HEK293 (cell line): ENCODE data around the gene BAZ1A.
"Not testable (repeated sequence)": the region's sequence is repeated elsewhere in the genome, so short reads cannot be mapped to it uniquely, and the experiment has no call there.

Source experiments
- CTCF ChIA-PET: fragments of 350-600 bp; formaldehyde crosslinking; extraction: SDS; loops from one replicate; lab custom pipeline; 2021; ENCODE audit warnings: antibody characterized with exemption; lab: Yijun Ruan, JAX
- POLR2A ChIA-PET: fragments of 300-600 bp; formaldehyde crosslinking; extraction: SDS; loops from one replicate; lab custom pipeline; 2020; ENCODE audit warnings: antibody characterized with exemption, inconsistent platforms; lab: Yijun Ruan, JAX
- H3K27ac ChIP-seq: fragments of 200-500 bp; sonication (Bioruptor generic); 2 replicates; pipeline ENCODE4 v1.5.1; 2014; ENCODE audit warnings: low read depth, low read length, control low read depth, inconsistent platforms; ENCODE audit errors: extremely low read depth
- H3K36me3 ChIP-seq, 2 experiments: fragments of 200-500 bp in 1 of 2; sonication (Bioruptor generic) in 1 of 2; 1 replicate in 1 of 2; 2 replicates in 1 of 2; pipeline ENCODE4 v1.5.1; 2014 to 2017; ENCODE audit warnings: inconsistent platforms in 2 of 2, low read length in 2 of 2; ENCODE audit not compliant: control insufficient read depth in 2 of 2, insufficient read depth in 1 of 2
- H3K4me1 ChIP-seq: fragments of 200-500 bp; sonication (Bioruptor generic); 2 replicates; pipeline ENCODE4 v1.5.1; 2014; ENCODE audit warnings: mild to moderate bottlenecking, low read length, inconsistent platforms; ENCODE audit not compliant: control insufficient read depth, insufficient read depth
- H3K4me3 ChIP-seq: 2 replicates; pipeline ENCODE4 v1.5.1; 2011; ENCODE audit warnings: low read depth, mild to moderate bottlenecking, control low read depth, low read length, moderate library complexity
- H3K9me3 ChIP-seq: fragments of 200-500 bp; sonication (Bioruptor generic); 2 replicates; pipeline ENCODE4 v1.5.1; 2014; ENCODE audit warnings: low read depth, low read length, inconsistent platforms; ENCODE audit not compliant: control insufficient read depth, insufficient read depth
- ATF2 ChIP-seq: fragments of 450-650 bp; formaldehyde crosslinking; IDR thresholded peaks from 2 replicates; pipeline ENCODE4 v1.5.1; 2016; ENCODE audit warnings: missing biosample characterization, missing genetic modification characterization, low read depth
- BCL6B ChIP-seq: fragments of 450-650 bp; formaldehyde crosslinking; IDR thresholded peaks from 2 replicates; pipeline ENCODE4 v1.5.1; 2017; ENCODE audit warnings: missing biosample characterization, missing genetic modification characterization
- HIC1 ChIP-seq: fragments of 450-650 bp; formaldehyde crosslinking; IDR thresholded peaks from 2 replicates; pipeline ENCODE4 v1.5.1; 2016; ENCODE audit warnings: missing biosample characterization, missing genetic modification characterization
- SALL2 ChIP-seq: fragments of 450-650 bp; formaldehyde crosslinking; IDR thresholded peaks from 2 replicates; pipeline ENCODE4 v1.5.0; 2017; ENCODE audit warnings: missing biosample characterization, mild to moderate bottlenecking, missing genetic modification characterization, borderline replicate concordance
- SCRT1 ChIP-seq: fragments of 450-650 bp; formaldehyde crosslinking; IDR thresholded peaks from 2 replicates; pipeline ENCODE4 v1.5.1; 2016; ENCODE audit warnings: missing biosample characterization, missing genetic modification characterization, borderline replicate concordance
- ZBTB21 ChIP-seq: fragments of 450-650 bp; formaldehyde crosslinking; IDR thresholded peaks from 2 replicates; pipeline ENCODE4 v1.5.1; 2017; ENCODE audit warnings: missing biosample characterization, missing genetic modification characterization
- ZNF146 ChIP-seq: fragments of 450-650 bp; formaldehyde crosslinking; IDR thresholded peaks from 2 replicates; pipeline ENCODE4 v1.5.1; 2016; ENCODE audit warnings: missing biosample characterization, missing genetic modification characterization
- ZNF155 ChIP-seq: fragments of 450-650 bp; formaldehyde crosslinking; IDR thresholded peaks from 2 replicates; pipeline ENCODE4 v1.5.1; 2016; ENCODE audit warnings: missing biosample characterization, missing genetic modification characterization
- ZNF19 ChIP-seq: fragments of 450-650 bp; formaldehyde crosslinking; IDR thresholded peaks from 2 replicates; pipeline ENCODE4; 2016; ENCODE audit warnings: missing biosample characterization, missing genetic modification characterization, low read depth
- ZNF211 ChIP-seq: fragments of 450-650 bp; formaldehyde crosslinking; IDR thresholded peaks from 2 replicates; pipeline ENCODE4 v1.5.1; 2016; ENCODE audit warnings: low read depth, missing biosample characterization, missing genetic modification characterization
- ZNF26 ChIP-seq: fragments of 450-650 bp; formaldehyde crosslinking; IDR thresholded peaks from 2 replicates; pipeline ENCODE4 v1.5.1; 2016; ENCODE audit warnings: missing biosample characterization, missing genetic modification characterization
- ZNF302 ChIP-seq: fragments of 450-650 bp; formaldehyde crosslinking; IDR thresholded peaks from 2 replicates; pipeline ENCODE4 v1.5.1; 2016; ENCODE audit warnings: missing biosample characterization, missing genetic modification characterization, low read depth
- ZNF311 ChIP-seq: fragments of 450-650 bp; formaldehyde crosslinking; IDR thresholded peaks from 2 replicates; pipeline ENCODE4 v1.5.1; 2017; ENCODE audit warnings: missing biosample characterization, missing genetic modification characterization, borderline replicate concordance
- ZNF366 ChIP-seq: fragments of 450-650 bp; formaldehyde crosslinking; conservative IDR thresholded peaks from 2 replicates; pipeline ENCODE4 v1.5.1; 2016; ENCODE audit warnings: missing biosample characterization, missing genetic modification characterization
- ZNF404 ChIP-seq: fragments of 450-650 bp; formaldehyde crosslinking; IDR thresholded peaks from 2 replicates; pipeline ENCODE4 v1.5.1; 2017; ENCODE audit warnings: missing biosample characterization, missing genetic modification characterization
- ZNF513 ChIP-seq: fragments of 450-650 bp; IDR thresholded peaks from 2 replicates; pipeline ENCODE4 v1.5.1; 2018; ENCODE audit warnings: missing biosample characterization, missing genetic modification characterization
- ZNF529 ChIP-seq: fragments of 450-650 bp; formaldehyde crosslinking; IDR thresholded peaks from 2 replicates; pipeline ENCODE4 v1.5.1; 2017; ENCODE audit warnings: missing genetic modification characterization, missing biosample characterization; ENCODE audit not compliant: insufficient replicate concordance
- ZNF621 ChIP-seq: fragments of 450-650 bp; formaldehyde crosslinking; IDR thresholded peaks from 2 replicates; pipeline ENCODE4 v1.5.1; 2017; ENCODE audit warnings: missing biosample characterization, missing genetic modification characterization
- ZSCAN5A ChIP-seq: fragments of 450-650 bp; formaldehyde crosslinking; IDR thresholded peaks from 2 replicates; pipeline ENCODE4 v1.5.1; 2016; ENCODE audit warnings: missing biosample characterization, missing genetic modification characterization

Gene BAZ1A

GRCh38 chr14:34741840-34742239 lies 133.3 kb downstream of the BAZ1A start (continued):
- no peak for TF ChIP-seq ZSCAN5A (tag by site-specific recombination)
- TF ChIP-seq SCRT1 (tag by site-specific recombination), result no peak
- no peak for TF ChIP-seq ZNF211
- TF ChIP-seq ZNF529 (tag by site-specific recombination), result no peak
- TF ChIP-seq ZNF366 (tag by site-specific recombination), result no peak
- no peak for TF ChIP-seq ZNF513
- no peak for TF ChIP-seq ZNF404 (tag by site-specific recombination)
- no peak for TF ChIP-seq ZNF19 (tag by site-specific recombination)
- TF ChIP-seq SALL2, result no peak
- no peak for TF ChIP-seq ZNF155 (tag by site-specific recombination)

GRCh38 chr14:34740139-34740538 lies 135.0 kb downstream of the BAZ1A start:
- not testable (repeated sequence) for H3K9me3 ChIP-seq, H3K4me3 ChIP-seq
- 0 out of 2 replicates have a peak, but pooled peaks have one; percentile 32 for TF ChIP-seq ZBTB21
- peak; percentile 18; the same call in 1 of the 2 replicates for TF ChIP-seq ATF2 (tag by site-specific recombination)
- TF ChIP-seq, all 188 proteins: peak for 2; not testable (repeated sequence) for 186
- H3K4me1 ChIP-seq, CTCF ChIA-PET, H3K27ac ChIP-seq, POLR2A ChIA-PET, H3K36me3 ChIP-seq: not testable (repeated sequence)

- CTCF ChIA-PET, POLR2A ChIA-PET, H3K4me3 ChIP-seq, H3K27ac ChIP-seq, H3K4me1 ChIP-seq, H3K36me3 ChIP-seq, H3K9me3 ChIP-seq: not testable (repeated sequence)
- peak; percentile 53; the same call in 1 of the 2 replicates for TF ChIP-seq ZNF146 (tag by site-specific recombination)
Observed at GRCh38 chr14:34737079-34737478, 138.1 kb downstream of the BAZ1A start.

GRCh38 chr14:34733245-34733644 lies 141.9 kb downstream of the BAZ1A start:
- Histone ChIP-seq H3K4me1 (no peaks in the 10 kb centered on the region), H3K9me3 (no peaks in the 10 kb centered on the region), H3K27ac (no peak overlapping the region), H3K36me3 (no peaks in the 10 kb centered on the region), H3K4me3 (no peak overlapping the region)
- CTCF ChIA-PET, result interaction anchor here (0.6 to 1.4 kb wide), 3 partner anchors 11 to 238 kb away, joined by 3 to 6 read pairs (median 3); no protein-coding TSS in a partner anchor
- POLR2A ChIA-PET, result interaction anchor here (1.2 kb wide), 1 partner anchor 19 kb away, joined by 3 read pairs; no protein-coding TSS in a partner anchor
- TF ChIP-seq HIC1 (tag by site-specific recombination) (no peak), ZNF311 (tag by site-specific recombination) (no peak), ZNF26 (tag by site-specific recombination) (no peak), BCL6B (tag by site-specific recombination) (no peak), ZNF621 (tag by site-specific recombination) (no peak), ZNF302 (tag by site-specific recombination) (no peak)
